CD4-positive, alpha-beta T cell treated with Interleukin-15 for 1 hour (primary cell): Measurements from ENCODE around the gene EML5.
"Not testable (repeated sequence)": the region's sequence is repeated elsewhere in the genome, so short reads cannot be mapped to it uniquely, and the experiment has no call there.

Experiments used
- DNase-seq: peaks from one replicate; pipeline ENCODE4 v3.0.0-alpha.2; 2020

The EML5 gene

GRCh38 chr14:88799522-88799921, 6.8 kb upstream of the EML5 start:
- no peak for DNase-seq

- DNase-seq = no peak
Measured at GRCh38 chr14:88798156-88798555, 5.4 kb upstream of the EML5 start.

- DNase-seq = no peak
Measured at GRCh38 chr14:88793259-88793625, 489 bp upstream of the EML5 start.

- DNase-seq = no peak
Measured at GRCh38 chr14:88791629-88792472, 902 bp downstream of the EML5 start.

GRCh38 chr14:88791252-88791621, 1.5 kb downstream of the EML5 start:
- no peak for DNase-seq

- DNase-seq = no peak
Measured at GRCh38 chr14:88790501-88791251, 2.1 kb downstream of the EML5 start.

- not testable (repeated sequence) for DNase-seq
Measured at GRCh38 chr14:88789573-88789972, 3.2 kb downstream of the EML5 start.

- DNase-seq = no peak
Measured at GRCh38 chr14:88786715-88787114, 6.0 kb downstream of the EML5 start.

- no peak for DNase-seq
Measured at GRCh38 chr14:88785911-88786310, 6.8 kb downstream of the EML5 start.

GRCh38 chr14:88775532-88775931, 17.2 kb downstream of the EML5 start:
- DNase-seq = no peak

- no peak for DNase-seq
Measured at GRCh38 chr14:88770736-88771135, 22.0 kb downstream of the EML5 start.

GRCh38 chr14:88765130-88765529, 27.6 kb downstream of the EML5 start:
- DNase-seq = no peak

GRCh38 chr14:88753873-88754272, 38.9 kb downstream of the EML5 start:
- DNase-seq = no peak

- no peak for DNase-seq
Measured at GRCh38 chr14:88750945-88751344, 41.8 kb downstream of the EML5 start.

GRCh38 chr14:88750413-88750812, 42.3 kb downstream of the EML5 start:
- DNase-seq = no peak

GRCh38 chr14:88749139-88749538, 43.6 kb downstream of the EML5 start:
- no peak for DNase-seq

GRCh38 chr14:88748288-88748687, 44.5 kb downstream of the EML5 start:
- DNase-seq = no peak

- no peak for DNase-seq
Measured at GRCh38 chr14:88746052-88746451, 46.7 kb downstream of the EML5 start.

- no peak for DNase-seq
Measured at GRCh38 chr14:88737245-88737644, 55.5 kb downstream of the EML5 start.

- DNase-seq = no peak
Measured at GRCh38 chr14:88733121-88733520, 59.6 kb downstream of the EML5 start.

- DNase-seq = no peak
Measured at GRCh38 chr14:88729159-88729558, 63.6 kb downstream of the EML5 start.

- DNase-seq = no peak
Measured at GRCh38 chr14:88727057-88727456, 65.7 kb downstream of the EML5 start.

GRCh38 chr14:88710709-88711108, 82.0 kb downstream of the EML5 start:
- DNase-seq = no peak

- DNase-seq = no peak
Measured at GRCh38 chr14:88707088-88707487, 85.7 kb downstream of the EML5 start.
